GM12878 (cell line): ENCODE data around the gene PLPP2. TPM values are rescaled to one million over a fixed set of nuclear protein-coding genes. Genes with fewer than 3 reads are reported as not detected.

Experiments
- ATAC-seq: fragments of 200-7000 bp; cut with Tn5 transposase; 3 replicates; pipeline ENCODE4 v1.9.1; 2020; ENCODE audit warnings: mild to moderate bottlenecking, moderate library complexity
- BruUV-seq: library from RNA; stranded (reverse); fragments of 400-500 nt; replicated peaks from 2 replicates; lab custom pipeline; 2021; lab: Mats Ljungman, UMichigan
- CTCF ChIA-PET: fragments of 300-600 bp; sonication (Branson Sonifier 250); formaldehyde crosslinking; extraction: SDS; loops from one replicate; lab custom pipeline; 2021; ENCODE audit warnings: inconsistent platforms; lab: Yijun Ruan, JAX
- POLR2A ChIA-PET: fragments of 350-600 bp; formaldehyde crosslinking; extraction: SDS; loops from one replicate; lab custom pipeline; 2021; ENCODE audit warnings: inconsistent platforms; lab: Charles Lee
- RAD21 ChIA-PET: fragments of 300-600 bp; sonication (Branson Sonifier 250); formaldehyde crosslinking; loops from one replicate; lab custom pipeline; 2023; ENCODE audit warnings: antibody characterized with exemption; ENCODE audit not compliant: unreplicated experiment; lab: Charles Lee
- SMC1A ChIA-PET: fragments of 300-600 bp; sonication (Branson Sonifier 250); formaldehyde crosslinking; loops from one replicate; lab custom pipeline; 2023; ENCODE audit not compliant: unreplicated experiment, uncharacterized antibody; lab: Charles Lee
- DNase-seq: peaks from one replicate; pipeline ENCODE4 v3.0.0-alpha.2; 2011; ENCODE audit warnings: low read depth, low spot score
- FAIRE-seq: peaks from 3 replicates; lab custom pipeline; 2011; peaks lifted over from hg19 to GRCh38; lab: Jason Lieb, UNC
- H2AFZ ChIP-seq: 2 replicates; pipeline ENCODE4 v1.6.0; 2011; ENCODE audit warnings: low read depth, low read length, control low read depth; ENCODE audit not compliant: control insufficient read depth
- H3K27ac ChIP-seq: 2 replicates; pipeline ENCODE4 v1.5.1; 2011; ENCODE audit warnings: control low read depth; ENCODE audit not compliant: control insufficient read depth, insufficient read depth
- H3K27me3 ChIP-seq, 2 experiments: replicated peaks in 1 of 2; 2 replicates each; pipeline versions ENCODE4 v1.6.0 to v1.6.1; 2011; ENCODE audit warnings: low read length in 1 of 2; ENCODE audit not compliant: control insufficient read depth in 2 of 2, insufficient read depth in 2 of 2
- H3K36me3 ChIP-seq, 2 experiments: 2 replicates each; pipeline ENCODE4 v1.5.1; 2011; ENCODE audit warnings: low read length in 1 of 2; ENCODE audit not compliant: control insufficient read depth in 2 of 2, insufficient read depth in 2 of 2
- H3K4me1 ChIP-seq: 2 replicates; pipeline ENCODE4 v1.6.1; 2011; ENCODE audit warnings: mild to moderate bottlenecking, low read length, moderate library complexity, mixed read lengths; ENCODE audit not compliant: control insufficient read depth, insufficient read depth
- H3K4me2 ChIP-seq: 2 replicates; pipeline ENCODE4 v1.6.0; 2011; ENCODE audit warnings: control low read depth; ENCODE audit not compliant: control insufficient read depth, insufficient read depth
- H3K4me3 ChIP-seq: fragments of 200-600 bp; sonication (generic); 2 replicates; pipeline ENCODE4 v1.5.1; 2016
- H3K79me2 ChIP-seq: 2 replicates; pipeline ENCODE4 v1.6.0; 2011; ENCODE audit warnings: low read length; ENCODE audit not compliant: control insufficient read depth, insufficient read depth
- H3K9ac ChIP-seq: 2 replicates; pipeline ENCODE4 v1.8.0; 2011; ENCODE audit warnings: low read length, control low read depth, mixed read lengths; ENCODE audit not compliant: control insufficient read depth, insufficient read depth
- H3K9me3 ChIP-seq: replicated peaks from 3 replicates; pipeline ENCODE4 v1.5.1; 2011; ENCODE audit warnings: mild to moderate bottlenecking, low read length; ENCODE audit not compliant: control insufficient read depth, insufficient read depth
- H4K20me1 ChIP-seq: 2 replicates; pipeline ENCODE4 v1.6.0; 2011; ENCODE audit not compliant: control insufficient read depth, insufficient read depth
- CBFB ChIP-seq: IDR thresholded peaks from 2 replicates; pipeline ENCODE4 v1.6.1; 2016; ENCODE audit warnings: antibody characterized with exemption, low read depth
- CREM ChIP-seq: IDR thresholded peaks from 2 replicates; pipeline ENCODE4 v1.6.1; 2014; ENCODE audit warnings: antibody characterized with exemption, low read depth
- REST ChIP-seq: IDR thresholded peaks from 2 replicates; pipeline ENCODE4 v1.6.1; 2012; ENCODE audit warnings: mild to moderate bottlenecking, low read depth, low read length
- ZNF622 ChIP-seq: fragments of 450-650 bp; IDR thresholded peaks from 2 replicates; pipeline ENCODE4 v1.6.1; 2017; ENCODE audit warnings: mild to moderate bottlenecking, inconsistent platforms
- WGBS: methylation state at CpG from one replicate; pipeline ENCODE4 v1.1.6; 2016; ENCODE audit warnings: low lambda C conversion rate; ENCODE audit not compliant: insufficient replicate concordance, insufficient coverage; ENCODE audit errors: missing lambda C conversion rate; 5-methylcytosine and 5-hydroxymethylcytosine counted together
- in situ Hi-C: fragments of 300-500 bp; cut with MboI; formaldehyde crosslinking; loops from 9 replicates; pipeline ENCODE4 v1.14.3; 2018; ENCODE audit warnings: mixed read lengths
- intact Hi-C: fragments of 100-400 bp; cut with micrococcal nuclease; formaldehyde crosslinking; loops from one replicate; pipeline ENCODE4 v1.14.2; 2022; ENCODE audit not compliant: unreplicated experiment
- polyA plus RNA-seq, 11 experiments: library from polyadenylated mRNA; depleted of rRNA in 4 of 11; unstranded in 6 of 11; stranded (reverse) in 5 of 11; fragments of >200 nt; fragmentation: Nextera tagmentation in 4 of 11; fragmentation: Illumina TruSeq in 1 of 11; extraction: Ambion mirVana in 4 of 11; extraction: Trizol in 1 of 11; gene quantifications; 1 replicate in 1 of 11; 2 replicates in 10 of 11; pipeline versions ENCODE4 v1.2.1 to v1.2.3, GENCODE V29; 2011 to 2016; ENCODE audit warnings: inconsistent platforms in 2 of 11, missing spikeins in 2 of 11, low read depth in 1 of 11
- total RNA-seq, 4 experiments: library from RNA; depleted of rRNA in 3 of 4; stranded (reverse); fragments of >200 nt in 3 of 4; fragmentation: Illumina TruSeq in 1 of 4; extraction: Trizol in 1 of 4; gene quantifications; 2 replicates each; pipeline versions ENCODE4 v1.2.1 to v1.2.3, GENCODE V29; 2013 to 2021

The PLPP2 gene
- total and polyA plus RNA-seq, 10 of the 15 experiments (the other 5 are each of a cell fraction or from before 2014, with no cell fraction given), result 0.04 to 0.62 (median 0.14) TPM; not detected in 7

GRCh38 chr19:277581-278165 is 13.5 kb downstream of the PLPP2 start:
- WGBS, result 28% methylated on average over 21 of the region's 21 CpGs
- H4K20me1 ChIP-seq, result no peaks in the 10 kb centered on the region
- CTCF ChIA-PET, result interaction anchor here (1.9 kb wide), 1 partner anchor 10 kb away, joined by 6 read pairs; no protein-coding TSS in a partner anchor
- in situ Hi-C loops (no loop called here), intact Hi-C loops (no loop called here)
- no peaks in the 10 kb centered on the region for H3K9me3 ChIP-seq
- DNase-seq, result no peak
- no peaks in the 10 kb centered on the region for H3K4me1 ChIP-seq
- H3K36me3 ChIP-seq, result no peaks in the 10 kb centered on the region
- H3K4me2 ChIP-seq, result no peak overlapping the region
- POLR2A ChIA-PET, result no interaction called here
- SMC1A ChIA-PET, result no interaction called here
- RAD21 ChIA-PET, result no interaction called here
- no peak overlapping the region for H3K4me3 ChIP-seq
- no peak for FAIRE-seq
- TF ChIP-seq CBFB (no peak), ZNF622 (no peak), REST (peak; percentile 81), CREM (no peak)
- H3K27me3 ChIP-seq, result no peaks in the 10 kb centered on the region; a peak in 1 of 4 replicates
- no peak for ATAC-seq
- H3K9ac ChIP-seq, result no peak overlapping the region
- no peak overlapping the region for H3K27ac ChIP-seq
- H3K79me2 ChIP-seq, result no peaks in the 10 kb centered on the region
- no peak overlapping the region for H2AFZ ChIP-seq
- BruUV-seq, result no TSS peak
